SK-N-SH treated with all-trans-retinoic acid at 6 μM for 48 hours (cell line): ENCODE measurements around the gene ZNF91.

Experiments
- ATAC-seq: fragments of 200-7000 bp; cut with Tn5 transposase; 3 replicates; pipeline ENCODE4 v1.9.1; 2020; ENCODE audit warnings: mild to moderate bottlenecking, moderate library complexity
- ARNTL ChIP-seq: fragments of 450-650 bp; formaldehyde crosslinking; IDR thresholded peaks from 2 replicates; pipeline ENCODE4 v1.5.0; 2020; ENCODE audit warnings: low read depth, mild to moderate bottlenecking, moderate library complexity, borderline replicate concordance
- BACH2 ChIP-seq: fragments of 250-450 bp; sonication (Bioruptor Pico); IDR thresholded peaks from 2 replicates; pipeline ENCODE4 v1.9.0; 2021; ENCODE audit warnings: mild to moderate bottlenecking, borderline replicate concordance
- CSDC2 ChIP-seq: fragments of 250-450 bp; sonication (Bioruptor Pico); IDR thresholded peaks from 2 replicates; pipeline ENCODE4 v1.5.0; 2020; ENCODE audit warnings: mild to moderate bottlenecking, moderate library complexity
- ESRRG ChIP-seq: fragments of 250-450 bp; sonication (Bioruptor Pico); IDR thresholded peaks from 2 replicates; pipeline ENCODE4 v1.6.1; 2021; ENCODE audit warnings: mild to moderate bottlenecking
- GLIS3 ChIP-seq: fragments of 250-450 bp; sonication (Bioruptor Pico); IDR thresholded peaks from 2 replicates; pipeline ENCODE4 v1.5.0; 2020; ENCODE audit warnings: mild to moderate bottlenecking, moderate library complexity
- ISL1 ChIP-seq: fragments of 250-450 bp; sonication (Bioruptor Pico); IDR thresholded peaks from 2 replicates; pipeline ENCODE4 v2.1.2; 2022; ENCODE audit warnings: mild to moderate bottlenecking, moderate library complexity
- OSR1 ChIP-seq: fragments of 250-450 bp; sonication (Bioruptor Pico); IDR thresholded peaks from 2 replicates; pipeline ENCODE4 v1.8.0; 2022; ENCODE audit warnings: moderate library complexity, mild to moderate bottlenecking, inconsistent platforms
- PPARA ChIP-seq: fragments of 250-450 bp; sonication (Bioruptor Pico); IDR thresholded peaks from 2 replicates; pipeline ENCODE4 v1.5.0; 2020; ENCODE audit warnings: mild to moderate bottlenecking, borderline replicate concordance
- RARB ChIP-seq: fragments of 250-450 bp; sonication (Bioruptor Pico); IDR thresholded peaks from 2 replicates; pipeline ENCODE4 v1.8.0; 2021; ENCODE audit warnings: mild to moderate bottlenecking, moderate library complexity
- SNAI2 ChIP-seq: fragments of 250-450 bp; sonication (Bioruptor Pico); IDR thresholded peaks from 2 replicates; pipeline ENCODE4 v1.5.0; 2020; ENCODE audit warnings: mild to moderate bottlenecking, moderate library complexity
- TCF4 ChIP-seq: fragments of 250-450 bp; sonication (Bioruptor Pico); IDR thresholded peaks from 2 replicates; pipeline ENCODE4 v1.8.0; 2021; ENCODE audit warnings: mild to moderate bottlenecking, moderate library complexity, borderline replicate concordance
- TOX ChIP-seq: fragments of 250-450 bp; sonication (Bioruptor Pico); IDR thresholded peaks from 2 replicates; pipeline ENCODE4 v1.8.0; 2021; ENCODE audit warnings: mild to moderate bottlenecking, moderate library complexity, borderline replicate concordance
- ZC3H10 ChIP-seq: fragments of 250-450 bp; sonication (Bioruptor Pico); IDR thresholded peaks from 2 replicates; pipeline ENCODE4 v1.5.1; 2021; ENCODE audit warnings: mild to moderate bottlenecking, moderate library complexity
- ZFP3 ChIP-seq: fragments of 250-450 bp; sonication (Bioruptor Pico); IDR thresholded peaks from 2 replicates; pipeline ENCODE4 v1.5.0; 2020; ENCODE audit warnings: mild to moderate bottlenecking, moderate library complexity
- ZFP30 ChIP-seq: fragments of 450-650 bp; formaldehyde crosslinking; IDR thresholded peaks from 2 replicates; pipeline ENCODE4 v1.5.0; 2022; ENCODE audit warnings: mild to moderate bottlenecking, moderate library complexity
- ZNF565 ChIP-seq: fragments of 450-650 bp; formaldehyde crosslinking; conservative IDR thresholded peaks from 2 replicates; pipeline ENCODE4 v1.5.0; 2020; ENCODE audit warnings: low read depth, mild to moderate bottlenecking, moderate library complexity
- ZNF8 ChIP-seq: fragments of 450-650 bp; formaldehyde crosslinking; IDR thresholded peaks from 2 replicates; pipeline ENCODE4 v1.5.0; 2020; ENCODE audit warnings: mild to moderate bottlenecking, moderate library complexity
- TF ChIP-seq, protein P1 (sequence below): fragments of 250-450 bp; sonication (Bioruptor Pico); IDR thresholded peaks from 2 replicates; pipeline ENCODE4 v1.8.0; 2020; ENCODE audit warnings: mild to moderate bottlenecking, moderate library complexity, borderline replicate concordance
- TF ChIP-seq, protein P2 (sequence below): fragments of 250-450 bp; sonication (Bioruptor Pico); IDR thresholded peaks from 2 replicates; pipeline ENCODE4 v1.5.1; 2020; ENCODE audit warnings: low read depth, mild to moderate bottlenecking, moderate library complexity
- TF ChIP-seq, protein P3 (sequence below): fragments of 250-450 bp; sonication (Bioruptor Pico); IDR thresholded peaks from 2 replicates; pipeline ENCODE4 v1.5.1; 2021; ENCODE audit warnings: mild to moderate bottlenecking, moderate library complexity
- TF ChIP-seq, protein P4 (sequence below): fragments of 250-450 bp; sonication (Bioruptor Pico); IDR thresholded peaks from 2 replicates; pipeline ENCODE4 v1.8.0; 2021; ENCODE audit warnings: low read depth, mild to moderate bottlenecking, moderate library complexity, borderline replicate concordance
- TF ChIP-seq, protein P5 (sequence below): fragments of 250-450 bp; sonication (Bioruptor Pico); IDR thresholded peaks from 2 replicates; pipeline ENCODE4 v1.5.0; 2020; ENCODE audit warnings: mild to moderate bottlenecking, moderate library complexity

Gene ZNF91

DNA sequence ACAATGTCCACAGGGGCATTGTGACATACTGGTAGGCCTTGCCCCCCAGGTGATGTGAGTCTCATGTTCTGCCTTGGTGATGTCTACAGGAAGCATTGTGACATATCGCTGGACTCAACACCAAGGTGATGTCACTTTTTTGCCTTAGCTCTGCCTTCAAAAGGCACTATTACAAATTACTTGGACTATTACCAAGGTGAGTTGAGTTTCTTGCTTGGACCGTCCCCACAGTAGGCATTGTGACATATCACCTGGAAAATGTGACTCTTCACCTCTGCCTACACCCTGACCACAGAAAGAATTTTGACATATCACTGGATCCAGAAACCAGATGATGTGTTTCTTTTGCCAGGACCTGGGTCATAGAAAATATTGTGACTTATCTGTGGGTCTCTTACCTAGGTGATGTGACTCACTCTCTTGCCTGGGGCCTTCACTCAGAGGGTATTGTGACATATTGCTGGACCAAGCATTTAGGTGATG, 84.5 kb downstream of the ZNF91 start (continued):
- TF ChIP-seq ESRRG (CRISPR knock-in tag) = no peak
- TF ChIP-seq TOX (CRISPR knock-in tag) = no peak
- TF ChIP-seq, protein P1, sequence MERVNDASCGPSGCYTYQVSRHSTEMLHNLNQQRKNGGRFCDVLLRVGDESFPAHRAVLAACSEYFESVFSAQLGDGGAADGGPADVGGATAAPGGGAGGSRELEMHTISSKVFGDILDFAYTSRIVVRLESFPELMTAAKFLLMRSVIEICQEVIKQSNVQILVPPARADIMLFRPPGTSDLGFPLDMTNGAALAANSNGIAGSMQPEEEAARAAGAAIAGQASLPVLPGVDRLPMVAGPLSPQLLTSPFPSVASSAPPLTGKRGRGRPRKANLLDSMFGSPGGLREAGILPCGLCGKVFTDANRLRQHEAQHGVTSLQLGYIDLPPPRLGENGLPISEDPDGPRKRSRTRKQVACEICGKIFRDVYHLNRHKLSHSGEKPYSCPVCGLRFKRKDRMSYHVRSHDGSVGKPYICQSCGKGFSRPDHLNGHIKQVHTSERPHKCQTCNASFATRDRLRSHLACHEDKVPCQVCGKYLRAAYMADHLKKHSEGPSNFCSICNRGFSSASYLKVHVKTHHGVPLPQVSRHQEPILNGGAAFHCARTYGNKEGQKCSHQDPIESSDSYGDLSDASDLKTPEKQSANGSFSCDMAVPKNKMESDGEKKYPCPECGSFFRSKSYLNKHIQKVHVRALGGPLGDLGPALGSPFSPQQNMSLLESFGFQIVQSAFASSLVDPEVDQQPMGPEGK (CRISPR knock-in tag) = no peak
- TF ChIP-seq, all 23 proteins: peak for 0

DNA sequence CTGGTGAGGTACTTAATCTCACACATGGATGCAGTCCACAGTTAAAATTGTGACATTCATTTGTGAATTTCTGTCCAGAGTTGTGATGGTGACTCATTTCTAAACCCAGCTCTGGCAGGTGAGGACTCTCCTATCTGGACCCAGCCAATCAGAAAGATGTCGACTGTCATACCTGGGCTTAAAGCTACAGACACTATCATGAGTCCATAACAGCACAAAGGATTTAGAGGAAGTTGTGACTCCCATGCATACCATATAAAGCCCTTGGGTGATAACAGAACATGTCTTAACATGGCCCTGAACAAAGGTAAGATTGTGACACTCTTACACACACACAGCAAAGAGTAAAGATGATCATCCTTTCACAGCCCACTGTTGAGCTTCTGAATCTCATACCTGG, 85.3 kb downstream of the ZNF91 start:
- TF ChIP-seq OSR1 (CRISPR knock-in tag) (no peak), ZNF8 (CRISPR knock-in tag) (no peak), PPARA (no peak), RARB (CRISPR knock-in tag) (no peak), ESRRG (CRISPR knock-in tag) (no peak), ISL1 (CRISPR knock-in tag) (no peak), GLIS3 (CRISPR knock-in tag) (no peak), ARNTL (CRISPR knock-in tag) (no peak), ZC3H10 (no peak), SNAI2 (CRISPR knock-in tag) (no peak), ZNF565 (CRISPR knock-in tag) (no peak), BACH2 (CRISPR knock-in tag) (no peak), TOX (CRISPR knock-in tag) (no peak), CSDC2 (CRISPR knock-in tag) (no peak), ZFP30 (no peak), ZFP3 (CRISPR knock-in tag) (no peak)
- TF ChIP-seq, protein P2, sequence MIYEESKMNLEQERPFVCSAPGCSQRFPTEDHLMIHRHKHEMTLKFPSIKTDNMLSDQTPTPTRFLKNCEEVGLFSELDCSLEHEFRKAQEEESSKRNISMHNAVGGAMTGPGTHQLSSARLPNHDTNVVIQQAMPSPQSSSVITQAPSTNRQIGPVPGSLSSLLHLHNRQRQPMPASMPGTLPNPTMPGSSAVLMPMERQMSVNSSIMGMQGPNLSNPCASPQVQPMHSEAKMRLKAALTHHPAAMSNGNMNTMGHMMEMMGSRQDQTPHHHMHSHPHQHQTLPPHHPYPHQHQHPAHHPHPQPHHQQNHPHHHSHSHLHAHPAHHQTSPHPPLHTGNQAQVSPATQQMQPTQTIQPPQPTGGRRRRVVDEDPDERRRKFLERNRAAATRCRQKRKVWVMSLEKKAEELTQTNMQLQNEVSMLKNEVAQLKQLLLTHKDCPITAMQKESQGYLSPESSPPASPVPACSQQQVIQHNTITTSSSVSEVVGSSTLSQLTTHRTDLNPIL (CRISPR knock-in tag) = no peak
- TF ChIP-seq, protein P3, sequence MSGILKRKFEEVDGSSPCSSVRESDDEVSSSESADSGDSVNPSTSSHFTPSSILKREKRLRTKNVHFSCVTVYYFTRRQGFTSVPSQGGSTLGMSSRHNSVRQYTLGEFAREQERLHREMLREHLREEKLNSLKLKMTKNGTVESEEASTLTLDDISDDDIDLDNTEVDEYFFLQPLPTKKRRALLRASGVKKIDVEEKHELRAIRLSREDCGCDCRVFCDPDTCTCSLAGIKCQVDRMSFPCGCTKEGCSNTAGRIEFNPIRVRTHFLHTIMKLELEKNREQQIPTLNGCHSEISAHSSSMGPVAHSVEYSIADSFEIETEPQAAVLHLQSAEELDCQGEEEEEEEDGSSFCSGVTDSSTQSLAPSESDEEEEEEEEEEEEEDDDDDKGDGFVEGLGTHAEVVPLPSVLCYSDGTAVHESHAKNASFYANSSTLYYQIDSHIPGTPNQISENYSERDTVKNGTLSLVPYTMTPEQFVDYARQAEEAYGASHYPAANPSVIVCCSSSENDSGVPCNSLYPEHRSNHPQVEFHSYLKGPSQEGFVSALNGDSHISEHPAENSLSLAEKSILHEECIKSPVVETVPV (CRISPR knock-in tag) = no peak
- TF ChIP-seq, protein P1 (CRISPR knock-in tag) = no peak
- TF ChIP-seq, protein P4, sequence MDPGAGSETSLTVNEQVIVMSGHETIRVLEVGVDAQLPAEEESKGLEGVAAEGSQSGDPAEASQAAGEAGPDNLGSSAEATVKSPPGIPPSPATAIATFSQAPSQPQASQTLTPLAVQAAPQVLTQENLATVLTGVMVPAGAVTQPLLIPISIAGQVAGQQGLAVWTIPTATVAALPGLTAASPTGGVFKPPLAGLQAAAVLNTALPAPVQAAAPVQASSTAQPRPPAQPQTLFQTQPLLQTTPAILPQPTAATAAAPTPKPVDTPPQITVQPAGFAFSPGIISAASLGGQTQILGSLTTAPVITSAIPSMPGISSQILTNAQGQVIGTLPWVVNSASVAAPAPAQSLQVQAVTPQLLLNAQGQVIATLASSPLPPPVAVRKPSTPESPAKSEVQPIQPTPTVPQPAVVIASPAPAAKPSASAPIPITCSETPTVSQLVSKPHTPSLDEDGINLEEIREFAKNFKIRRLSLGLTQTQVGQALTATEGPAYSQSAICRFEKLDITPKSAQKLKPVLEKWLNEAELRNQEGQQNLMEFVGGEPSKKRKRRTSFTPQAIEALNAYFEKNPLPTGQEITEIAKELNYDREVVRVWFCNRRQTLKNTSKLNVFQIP = no peak
- no peak for ATAC-seq

DNA sequence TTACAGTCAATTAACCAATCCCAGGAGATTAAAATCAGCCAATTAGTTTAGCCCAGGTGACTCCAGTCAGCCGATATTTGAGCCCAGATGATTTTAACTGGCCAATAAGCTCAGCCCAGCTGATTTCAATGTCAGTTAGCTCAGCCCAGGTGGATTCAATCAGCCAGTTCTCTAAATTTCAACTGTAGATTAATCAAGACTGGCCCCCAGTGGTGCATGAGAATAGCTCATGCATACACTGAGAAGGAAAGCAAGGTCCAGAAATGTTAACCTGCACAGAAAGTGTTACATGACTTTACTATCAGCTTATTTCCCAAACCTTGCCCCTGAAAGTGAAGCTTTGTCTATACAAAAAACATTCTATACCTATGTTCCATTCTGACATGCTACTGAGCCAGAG, 89.7 kb downstream of the ZNF91 start:
- TF ChIP-seq, protein P5, sequence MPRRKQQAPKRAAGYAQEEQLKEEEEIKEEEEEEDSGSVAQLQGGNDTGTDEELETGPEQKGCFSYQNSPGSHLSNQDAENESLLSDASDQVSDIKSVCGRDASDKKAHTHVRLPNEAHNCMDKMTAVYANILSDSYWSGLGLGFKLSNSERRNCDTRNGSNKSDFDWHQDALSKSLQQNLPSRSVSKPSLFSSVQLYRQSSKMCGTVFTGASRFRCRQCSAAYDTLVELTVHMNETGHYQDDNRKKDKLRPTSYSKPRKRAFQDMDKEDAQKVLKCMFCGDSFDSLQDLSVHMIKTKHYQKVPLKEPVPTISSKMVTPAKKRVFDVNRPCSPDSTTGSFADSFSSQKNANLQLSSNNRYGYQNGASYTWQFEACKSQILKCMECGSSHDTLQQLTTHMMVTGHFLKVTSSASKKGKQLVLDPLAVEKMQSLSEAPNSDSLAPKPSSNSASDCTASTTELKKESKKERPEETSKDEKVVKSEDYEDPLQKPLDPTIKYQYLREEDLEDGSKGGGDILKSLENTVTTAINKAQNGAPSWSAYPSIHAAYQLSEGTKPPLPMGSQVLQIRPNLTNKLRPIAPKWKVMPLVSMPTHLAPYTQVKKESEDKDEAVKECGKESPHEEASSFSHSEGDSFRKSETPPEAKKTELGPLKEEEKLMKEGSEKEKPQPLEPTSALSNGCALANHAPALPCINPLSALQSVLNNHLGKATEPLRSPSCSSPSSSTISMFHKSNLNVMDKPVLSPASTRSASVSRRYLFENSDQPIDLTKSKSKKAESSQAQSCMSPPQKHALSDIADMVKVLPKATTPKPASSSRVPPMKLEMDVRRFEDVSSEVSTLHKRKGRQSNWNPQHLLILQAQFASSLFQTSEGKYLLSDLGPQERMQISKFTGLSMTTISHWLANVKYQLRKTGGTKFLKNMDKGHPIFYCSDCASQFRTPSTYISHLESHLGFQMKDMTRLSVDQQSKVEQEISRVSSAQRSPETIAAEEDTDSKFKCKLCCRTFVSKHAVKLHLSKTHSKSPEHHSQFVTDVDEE (CRISPR knock-in tag) = no peak
- TF ChIP-seq, protein P4 = no peak
- TF ChIP-seq BACH2 (CRISPR knock-in tag) = no peak
- no peak for TF ChIP-seq PPARA
- no peak for TF ChIP-seq TCF4 (CRISPR knock-in tag)
- TF ChIP-seq, all 23 proteins: peak for 0
- ATAC-seq = no peak
